Right lobe of liver (tissue), 4 donors: ENCODE measurements around the gene HM13.

Source experiments
- CTCF ChIP-seq, 4 donors: fragments of 200-600 bp in 3 of 4; fragments of 450-650 bp in 1 of 4; IDR thresholded peaks; one replicate each; pipeline versions ENCODE4 v1.5.1 to v1.8.0; 2016 to 2022; ENCODE audit warnings: antibody characterized with exemption in 4 of 4, mild to moderate bottlenecking in 2 of 4
- POLR2A ChIP-seq: fragments of 450-650 bp; IDR thresholded peaks from one replicate; pipeline ENCODE4 v1.6.1; 2017; ENCODE audit warnings: antibody characterized with exemption, mild to moderate bottlenecking
- donor health status: DM: no; HTN: no; CAD: no.
- donor health status: DM: no; HTN: no; CAD: no.
- donor health status: DM: no; HTN: yes; CAD: no.

- TF ChIP-seq CTCF (IDR thresholded peaks at IDR 0.05) = no peak
- TF ChIP-seq POLR2A = no peak
Measured at GRCh38 chr20:31537890-31538289, 23.6 kb downstream of the HM13 start.
